MM.1S (cell line): ENCODE results near the gene NUP37.

Experiments
- DNase-seq: peaks from one replicate; pipeline ENCODE4 v3.0.0-alpha.2; 2015
- H2AFZ ChIP-seq: fragments of 300-600 bp; sonication (generic); 2 replicates; pipeline ENCODE4 v1.6.0; 2016; ENCODE audit warnings: antibody characterized with exemption, low read length
- H3F3A ChIP-seq: fragments of 300-600 bp; sonication (generic); 2 replicates; pipeline ENCODE4 v1.6.1; 2016; ENCODE audit warnings: mild to moderate bottlenecking, antibody characterized with exemption, low read length, moderate library complexity, mixed read lengths; ENCODE audit not compliant: insufficient read depth
- H3K27ac ChIP-seq: fragments of 300-600 bp; sonication (generic); 2 replicates; pipeline ENCODE4 v1.5.1; 2016; ENCODE audit warnings: mild to moderate bottlenecking, low read length
- H3K27me3 ChIP-seq: fragments of 300-600 bp; sonication (generic); replicated peaks from 2 replicates; pipeline ENCODE4 v1.6.0; 2016; ENCODE audit warnings: low read length; ENCODE audit not compliant: insufficient read depth
- H3K36me3 ChIP-seq: fragments of 300-600 bp; sonication (generic); replicated peaks from 2 replicates; pipeline ENCODE4 v1.6.1; 2016; ENCODE audit warnings: mild to moderate bottlenecking, low read length, mixed read lengths; ENCODE audit not compliant: insufficient read depth
- H3K4me1 ChIP-seq: fragments of 300-600 bp; sonication (generic); 2 replicates; pipeline ENCODE4 v1.6.1; 2016; ENCODE audit warnings: low read length, mixed read lengths
- H3K4me2 ChIP-seq: fragments of 300-600 bp; sonication (generic); 2 replicates; pipeline ENCODE4 v1.6.0; 2016; ENCODE audit warnings: low read depth, low read length
- H3K4me3 ChIP-seq: fragments of 300-600 bp; sonication (generic); 2 replicates; pipeline ENCODE4 v1.5.1; 2016; ENCODE audit warnings: low read length, mixed read lengths
- H3K79me2 ChIP-seq: fragments of 300-600 bp; sonication (generic); 2 replicates; pipeline ENCODE4 v1.6.1; 2016; ENCODE audit warnings: mixed run types, low read length, mixed read lengths
- H3K9ac ChIP-seq: fragments of 300-600 bp; sonication (generic); 2 replicates; pipeline ENCODE4 v1.6.1; 2016; ENCODE audit warnings: low read length, mixed read lengths
- H3K9me2 ChIP-seq: fragments of 300-600 bp; sonication (generic); replicated peaks from 2 replicates; pipeline ENCODE4 v1.6.1; 2016; ENCODE audit warnings: mild to moderate bottlenecking, low read length, mixed read lengths; ENCODE audit not compliant: insufficient read depth
- H3K9me3 ChIP-seq: fragments of 300-600 bp; sonication (generic); replicated peaks from 2 replicates; pipeline ENCODE4 v1.6.1; 2016; ENCODE audit warnings: mild to moderate bottlenecking, low read length, mixed read lengths; ENCODE audit not compliant: insufficient read depth
- H4K20me1 ChIP-seq: fragments of 300-600 bp; sonication (generic); 2 replicates; pipeline ENCODE4 v1.6.1; 2016; ENCODE audit warnings: mild to moderate bottlenecking, low read length, moderate library complexity, mixed read lengths; ENCODE audit not compliant: insufficient read depth
- CTCF ChIP-seq: fragments of 300-600 bp; sonication (generic); IDR thresholded peaks from 2 replicates; pipeline ENCODE4 v1.5.1; 2016; ENCODE audit warnings: antibody characterized with exemption, low read length, mixed read lengths
- EZH2 ChIP-seq: fragments of 300-600 bp; sonication (generic); optimal IDR thresholded peaks from 2 replicates; pipeline ENCODE3; 2017; ENCODE audit warnings: low read depth, mild to moderate bottlenecking, antibody characterized with exemption, low read length, mixed read lengths
- EZH2phosphoT487 ChIP-seq: fragments of 300-600 bp; sonication (generic); IDR thresholded peaks from 2 replicates; pipeline ENCODE4 v1.6.1; 2018; ENCODE audit warnings: antibody characterized with exemption, low read length

NUP37 gene

DNA sequence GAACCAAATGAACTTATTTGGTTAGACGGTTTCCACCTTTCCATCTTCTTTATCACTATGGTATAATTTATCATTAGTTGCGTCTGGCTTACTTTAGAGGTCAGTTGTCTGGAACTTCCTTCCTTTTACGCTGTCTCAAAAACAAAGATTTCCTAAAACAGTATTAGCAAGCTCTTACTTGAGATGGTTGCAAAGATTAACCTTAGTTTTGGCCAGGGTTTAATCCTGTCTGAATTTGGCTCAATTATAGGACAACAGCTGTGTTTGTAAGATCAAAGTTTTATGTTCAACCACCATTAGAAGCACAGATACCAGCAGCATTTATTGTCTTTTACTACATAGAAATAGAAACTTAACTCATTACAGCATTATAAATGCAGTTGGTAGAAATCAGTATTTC lies 50.2 kb downstream of the NUP37 start:
- Histone ChIP-seq H3K4me2 (no peak overlapping the region), H2AFZ (no peak overlapping the region), H3K36me3 (no peaks in the 10 kb centered on the region), H3K27me3 (no peaks in the 10 kb centered on the region), H3K4me1 (no peaks in the 10 kb centered on the region), H3K9ac (no peak overlapping the region), H3K27ac (no peak overlapping the region), H3K9me3 (no peaks in the 10 kb centered on the region), H4K20me1 (no peaks in the 10 kb centered on the region), H3K79me2 (no peaks in the 10 kb centered on the region), H3K4me3 (no peak overlapping the region), H3K9me2 (no peaks in the 10 kb centered on the region), H3F3A (no peaks in the 10 kb centered on the region)
- TF ChIP-seq CTCF, result no peak
- TF ChIP-seq EZH2, result no peak
- TF ChIP-seq EZH2phosphoT487, result no peak
- no peak for DNase-seq

DNA sequence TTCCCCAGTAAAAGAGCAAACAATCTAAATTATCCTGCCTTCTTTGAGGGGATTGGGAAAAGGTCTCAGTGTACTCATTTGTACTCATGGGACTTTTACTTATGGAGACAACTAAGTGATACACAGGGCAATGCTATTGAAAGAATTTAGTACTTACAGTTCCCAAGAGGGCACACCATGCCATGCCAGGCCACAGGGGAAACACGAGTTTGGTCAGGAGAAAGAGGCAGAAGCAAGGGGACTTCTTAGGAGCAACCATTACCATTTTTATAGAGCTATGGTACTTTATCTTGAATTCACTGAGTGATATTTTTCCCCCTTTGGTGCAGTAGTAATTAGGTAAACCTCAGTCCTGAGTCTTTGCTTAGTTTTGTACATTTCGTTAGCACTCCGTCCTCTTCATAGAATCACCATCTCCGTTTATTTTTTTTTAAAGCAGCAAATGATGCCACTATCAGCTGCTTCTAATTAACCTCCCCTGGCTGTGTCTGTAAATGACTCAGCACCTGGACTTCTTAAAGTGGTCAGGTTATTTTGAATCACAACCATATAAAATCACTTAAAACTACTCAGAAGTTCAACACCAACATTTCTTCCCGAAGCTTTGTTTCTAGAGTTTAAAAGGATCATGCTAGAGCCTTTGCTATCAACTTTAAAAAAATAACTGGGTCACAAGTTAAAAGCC lies 52.2 kb downstream of the NUP37 start:
- Histone ChIP-seq H3K9me2 (no peaks in the 10 kb centered on the region), H3K27me3 (no peaks in the 10 kb centered on the region), H3K9me3 (no peaks in the 10 kb centered on the region), H3K9ac (no peak overlapping the region), H4K20me1 (no peaks in the 10 kb centered on the region), H3K4me1 (no peaks in the 10 kb centered on the region), H3F3A (no peaks in the 10 kb centered on the region), H3K4me2 (no peak overlapping the region), H3K36me3 (no peaks in the 10 kb centered on the region), H3K4me3 (no peak overlapping the region), H3K27ac (no peak overlapping the region), H2AFZ (no peak overlapping the region), H3K79me2 (no peaks in the 10 kb centered on the region)
- no peak for DNase-seq
- TF ChIP-seq EZH2phosphoT487, result no peak
- no peak for TF ChIP-seq EZH2
- no peak for TF ChIP-seq CTCF

DNA sequence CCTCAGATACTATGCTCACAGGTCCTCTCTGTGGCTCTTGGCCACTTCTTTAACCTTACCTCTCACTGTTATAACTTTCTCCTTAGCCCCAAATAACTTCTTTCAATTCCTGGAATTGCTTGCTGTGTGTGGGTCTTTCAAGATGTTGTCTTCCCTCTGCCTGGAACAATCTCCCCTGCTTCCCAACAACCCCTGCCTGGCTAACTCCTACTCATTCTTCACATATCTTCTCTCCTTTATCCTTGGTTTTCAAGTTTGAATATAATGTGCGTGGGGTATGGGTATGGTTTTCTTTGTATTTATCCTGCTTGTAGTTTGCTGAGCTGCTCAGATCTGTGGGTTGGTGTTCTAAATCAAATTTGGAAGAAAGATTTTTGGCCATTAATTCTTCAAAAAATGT lies 55.4 kb downstream of the NUP37 start:
- H3K4me1 ChIP-seq, result no peaks in the 10 kb centered on the region
- H3K4me3 ChIP-seq, result no peak overlapping the region
- no peaks in the 10 kb centered on the region for H3K9me2 ChIP-seq
- no peaks in the 10 kb centered on the region for H3K27me3 ChIP-seq
- H3F3A ChIP-seq, result peaks cover 7% of the 10 kb centered on the region; the same call in 1 of the 2 replicates
- no peak overlapping the region for H3K9ac ChIP-seq
- H3K79me2 ChIP-seq, result peaks cover 5% of the 10 kb centered on the region; the same call in 1 of the 2 replicates
- no peak overlapping the region for H3K27ac ChIP-seq
- no peak overlapping the region for H3K4me2 ChIP-seq
- DNase-seq, result no peak
- TF ChIP-seq CTCF (no peak), EZH2phosphoT487 (no peak), EZH2 (no peak)
- no peak overlapping the region for H2AFZ ChIP-seq
- H3K9me3 ChIP-seq, result no peaks in the 10 kb centered on the region
- no peaks in the 10 kb centered on the region for H3K36me3 ChIP-seq
- no peaks in the 10 kb centered on the region for H4K20me1 ChIP-seq
